HepG2 (cell line): ENCODE data around the gene CUEDC2. TPM values are rescaled to one million over a fixed set of nuclear protein-coding genes. Genes with fewer than 3 reads are reported as not detected.

Experiments
- ATAC-seq: fragments of 200-7000 bp; cut with Tn5 transposase; 3 replicates; pipeline ENCODE4 v1.9.1; 2020; ENCODE audit warnings: mild to moderate bottlenecking, moderate library complexity
- BruUV-seq: library from RNA; stranded (reverse); fragments of 400-500 nt; replicated peaks from 2 replicates; lab custom pipeline; 2021; lab: Mats Ljungman, UMichigan
- CTCF ChIA-PET: fragments of 300-600 bp; formaldehyde crosslinking; extraction: SDS; loops from one replicate; lab custom pipeline; 2021; ENCODE audit warnings: low total read pairs, inconsistent platforms, low intra/inter-chr PET ratio; lab: Yijun Ruan, JAX
- POLR2A ChIA-PET: fragments of 350-600 bp; sonication (Branson Sonifier 250); formaldehyde crosslinking; loops from one replicate; lab custom pipeline; 2020; ENCODE audit warnings: antibody characterized with exemption, inconsistent platforms; lab: Yijun Ruan, JAX
- DNase-seq: peaks from one replicate; pipeline ENCODE4 v3.0.0-alpha.2; 2015; ENCODE audit warnings: low spot score
- FAIRE-seq: peaks from 3 replicates; lab custom pipeline; 2011; peaks lifted over from hg19 to GRCh38; lab: Jason Lieb, UNC
- H2AFZ ChIP-seq: one replicate; pipeline ENCODE4 v1.6.1; 2011; ENCODE audit warnings: low read length, inconsistent platforms
- H3K27ac ChIP-seq: fragments of 300-600 bp; 3 replicates; pipeline ENCODE4 v1.8.0; 2011; ENCODE audit warnings: mixed run types, mild to moderate bottlenecking, mixed read lengths, low read length, inconsistent platforms; ENCODE audit not compliant: insufficient read depth; ENCODE audit errors: extremely low read length
- H3K27me3 ChIP-seq, 2 experiments: fragments of 200-600 bp in 1 of 2; 2 replicates in 1 of 2; 3 replicates in 1 of 2; pipeline versions ENCODE4 v1.6.0 to v1.8.0; 2011; ENCODE audit warnings: low read length in 2 of 2, mild to moderate bottlenecking in 2 of 2, moderate library complexity in 2 of 2, inconsistent platforms in 1 of 2; ENCODE audit not compliant: insufficient read depth in 2 of 2, control insufficient read depth in 1 of 2
- H3K36me3 ChIP-seq, 2 experiments: fragments of 200-600 bp in 1 of 2; replicated peaks in 1 of 2; 2 replicates in 1 of 2; 3 replicates in 1 of 2; pipeline versions ENCODE4 v1.5.1 to v1.8.0; 2011; ENCODE audit warnings: low read length in 2 of 2, inconsistent platforms in 1 of 2; ENCODE audit not compliant: insufficient read depth in 2 of 2, control insufficient read depth in 1 of 2
- H3K4me1 ChIP-seq: 2 replicates; pipeline ENCODE4 v1.5.1; 2012; ENCODE audit warnings: low read length, inconsistent platforms; ENCODE audit not compliant: insufficient read depth
- H3K4me2 ChIP-seq: 2 replicates; pipeline ENCODE4 v1.6.0; 2011; ENCODE audit warnings: low read depth, low read length, inconsistent platforms
- H3K4me3 ChIP-seq, 3 experiments: fragments of 200-600 bp in 1 of 3; sonication (generic), shearing (Covaris generic) in 1 of 3; replicated peaks in 1 of 3; 2 replicates each; pipeline ENCODE4 v1.5.1; 2011 to 2016; ENCODE audit warnings: low read length in 3 of 3, inconsistent platforms in 2 of 3, low read depth in 2 of 3, mild to moderate bottlenecking in 2 of 3, control low read depth in 1 of 3, mixed read lengths in 1 of 3; ENCODE audit not compliant: insufficient read depth in 1 of 3
- H3K79me2 ChIP-seq: one replicate; pipeline ENCODE4 v1.6.1; 2011; ENCODE audit warnings: low read length, inconsistent platforms; ENCODE audit not compliant: insufficient read depth
- H3K9ac ChIP-seq: 2 replicates; pipeline ENCODE4 v1.6.0; 2011; ENCODE audit warnings: mild to moderate bottlenecking, low read depth, low read length, inconsistent platforms; ENCODE audit not compliant: insufficient read depth
- H3K9me3 ChIP-seq: 2 replicates; pipeline ENCODE4 v1.5.1; 2012; ENCODE audit warnings: mild to moderate bottlenecking, low read length
- H4K20me1 ChIP-seq: 2 replicates; pipeline ENCODE4 v1.6.0; 2011; ENCODE audit warnings: inconsistent platforms, mild to moderate bottlenecking, low read length, moderate library complexity; ENCODE audit not compliant: insufficient read depth
- ARID3A ChIP-seq: IDR thresholded peaks from 2 replicates; pipeline ENCODE4 v1.6.1; 2012; ENCODE audit warnings: low read depth, low read length, improper control_type of control experiment
- BRD4 ChIP-seq: sonication (generic); formaldehyde crosslinking; IDR thresholded peaks from 2 replicates; pipeline ENCODE4 v1.4.0; 2020; ENCODE audit warnings: missing genetic modification reagents
- BRF2 ChIP-seq: sonication (generic); formaldehyde crosslinking; IDR thresholded peaks from 2 replicates; pipeline ENCODE4 v1.8.1; 2022; ENCODE audit warnings: mild to moderate bottlenecking, missing genetic modification reagents
- MED13 ChIP-seq: sonication (generic); formaldehyde crosslinking; IDR thresholded peaks from 2 replicates; pipeline ENCODE4 v1.5.0; 2020; ENCODE audit warnings: missing genetic modification reagents
- MLXIP ChIP-seq: sonication (generic); formaldehyde crosslinking; IDR thresholded peaks from 2 replicates; pipeline ENCODE4 v1.9.0; 2021; ENCODE audit warnings: missing genetic modification reagents, borderline replicate concordance
- NR2F2 ChIP-seq: IDR thresholded peaks from 2 replicates; pipeline ENCODE4 v1.6.1; 2012; ENCODE audit warnings: low read depth, inconsistent platforms, borderline replicate concordance
- SIX1 ChIP-seq: sonication (generic); formaldehyde crosslinking; IDR thresholded peaks from 2 replicates; pipeline ENCODE4 v1.4.0; 2020; ENCODE audit warnings: missing genetic modification reagents, borderline replicate concordance
- SRY ChIP-seq: sonication (generic); formaldehyde crosslinking; IDR thresholded peaks from 2 replicates; pipeline ENCODE4 v1.8.0; 2022; ENCODE audit warnings: mild to moderate bottlenecking, missing genetic modification reagents
- ZMAT5 ChIP-seq: sonication (generic); formaldehyde crosslinking; IDR thresholded peaks from 2 replicates; pipeline ENCODE4 v1.5.0; 2020; ENCODE audit warnings: mild to moderate bottlenecking, low read depth, missing genetic modification reagents, borderline replicate concordance
- ZNF101 ChIP-seq: sonication (generic); formaldehyde crosslinking; IDR thresholded peaks from 2 replicates; pipeline ENCODE4 v1.4.0; 2020; ENCODE audit warnings: mild to moderate bottlenecking, low read depth, missing genetic modification reagents, borderline replicate concordance
- ZNF18 ChIP-seq: sonication (generic); formaldehyde crosslinking; IDR thresholded peaks from 2 replicates; pipeline ENCODE4 v1.8.0; 2022; ENCODE audit warnings: mild to moderate bottlenecking, missing genetic modification reagents; ENCODE audit not compliant: insufficient replicate concordance
- ZNF3 ChIP-seq: IDR thresholded peaks from 2 replicates; pipeline ENCODE4 v1.7.0; 2017; ENCODE audit warnings: inconsistent platforms
- ZNF512 ChIP-seq: sonication (generic); formaldehyde crosslinking; IDR thresholded peaks from 2 replicates; pipeline ENCODE4 v1.4.0; 2020; ENCODE audit warnings: mild to moderate bottlenecking, missing genetic modification reagents
- ZNF629 ChIP-seq: sonication (generic); formaldehyde crosslinking; conservative IDR thresholded peaks from 2 replicates; pipeline ENCODE4 v1.5.0; 2020; ENCODE audit warnings: missing genetic modification reagents
- ZNF678 ChIP-seq: sonication (generic); formaldehyde crosslinking; IDR thresholded peaks from 2 replicates; pipeline ENCODE4 v1.4.0; 2020; ENCODE audit warnings: mild to moderate bottlenecking, missing genetic modification reagents
- WGBS: methylation state at CpG from one replicate; pipeline ENCODE4 v1.1.6; 2017; ENCODE audit warnings: low lambda C conversion rate; 5-methylcytosine and 5-hydroxymethylcytosine counted together
- in situ Hi-C: cut with HindIII; loops from 2 replicates; pipeline ENCODE4 v1.10.0; 2017; ENCODE audit warnings: low pct_unique_long_range_greater_than_20kb; ENCODE audit not compliant: extremely low pct_ligation_motif_present
- intact Hi-C: fragments of 100-400 bp; cut with micrococcal nuclease; formaldehyde crosslinking; loops from one replicate; pipeline ENCODE4 v1.10.0; 2022; ENCODE audit not compliant: unreplicated experiment
- polyA plus RNA-seq, 8 experiments: library from polyadenylated mRNA; depleted of rRNA in 3 of 8; stranded (reverse) in 7 of 8; unstranded in 1 of 8; fragments of >200 nt; fragmentation: Illumina TruSeq in 4 of 8; extraction: Trizol in 4 of 8; gene quantifications; 2 replicates each; pipeline versions ENCODE4 v1.2.1 to v1.2.3, GENCODE V29; 2011 to 2016; ENCODE audit warnings: low read depth in 4 of 8, missing spikeins in 1 of 8, mixed read lengths in 1 of 8; ENCODE audit not compliant: insufficient read depth in 1 of 8
- total RNA-seq, 5 experiments: library from RNA; depleted of rRNA; stranded (reverse); fragments of >200 nt; fragmentation: Illumina TruSeq; extraction: Trizol; gene quantifications; 2 replicates each; pipeline ENCODE4 v1.2.3, GENCODE V29; 2016; ENCODE audit warnings: low read depth in 1 of 5

The CUEDC2 gene
- total and polyA plus RNA-seq, 2 of the 13 experiments (the other 11 are each of a cell fraction or from before 2014, with no cell fraction given) = 13.1 to 18.4 TPM

GRCh38 chr10:102435133-102435497, 2.7 kb upstream of the CUEDC2 start:
- H3K27ac ChIP-seq = peak overlapping the region; percentile 72
- no TSS peak for BruUV-seq
- TF ChIP-seq NR2F2 (peak; percentile 11; the same call in 1 of the 2 replicates), ZNF3 (CRISPR knock-in tag) (no peak), MLXIP (CRISPR knock-in tag) (no peak), ZNF18 (no peak), SRY (CRISPR knock-in tag) (no peak), ARID3A (no peak), MED13 (CRISPR knock-in tag) (no peak), ZNF629 (CRISPR knock-in tag) (peak; percentile 90), BRF2 (CRISPR knock-in tag) (no peak), ZNF678 (CRISPR knock-in tag) (no peak), SIX1 (CRISPR knock-in tag) (no peak), ZMAT5 (CRISPR knock-in tag) (no peak), ZNF512 (CRISPR knock-in tag) (no peak), ZNF101 (CRISPR knock-in tag) (no peak), BRD4 (CRISPR knock-in tag) (0 out of 2 replicates have a peak, but pooled peaks have one; percentile 41)

More at GRCh38 chr10:102435133-102435497, 2.7 kb upstream of the CUEDC2 start:
- Histone ChIP-seq H3K79me2 (peaks cover 5% of the 10 kb centered on the region), H3K4me3 (peak overlapping the region; percentile 44 to 76 (median 75)), H3K4me1 (peaks cover 35% of the 10 kb centered on the region), H3K9ac (peak overlapping the region; percentile 68), H3K27me3 (no peaks in the 10 kb centered on the region; a peak in 1 of 5 replicates), H2AFZ (no peak overlapping the region), H3K36me3 (no peaks in the 10 kb centered on the region), H4K20me1 (no peaks in the 10 kb centered on the region), H3K4me2 (peak overlapping the region; percentile 97), H3K9me3 (no peaks in the 10 kb centered on the region)
- ATAC-seq = peak; percentile 6
- FAIRE-seq = no peak
- ChIA-PET CTCF (no interaction called here), POLR2A (interaction anchor here (0.6 to 6.8 kb wide), 7 partner anchors 13 to 283 kb away, joined by 3 to 135 read pairs (median 3); partner anchors contain the start of genes C10orf95, FBXL15, NOLC1 and PSD)
- no peak for DNase-seq
- intact Hi-C loops (no loop called here), in situ Hi-C loops (no loop called here)
- 6% methylated on average over 5 of the region's 5 CpGs for WGBS
